ENCODE data around the gene DVL1. TPM values are rescaled to one million over a fixed set of nuclear protein-coding genes. Genes with fewer than 3 reads are reported as not detected.

The DVL1 gene
- total RNA-seq, 2 experiments from 2014 or later: 37.6 to 38.6 TPM

DNA sequence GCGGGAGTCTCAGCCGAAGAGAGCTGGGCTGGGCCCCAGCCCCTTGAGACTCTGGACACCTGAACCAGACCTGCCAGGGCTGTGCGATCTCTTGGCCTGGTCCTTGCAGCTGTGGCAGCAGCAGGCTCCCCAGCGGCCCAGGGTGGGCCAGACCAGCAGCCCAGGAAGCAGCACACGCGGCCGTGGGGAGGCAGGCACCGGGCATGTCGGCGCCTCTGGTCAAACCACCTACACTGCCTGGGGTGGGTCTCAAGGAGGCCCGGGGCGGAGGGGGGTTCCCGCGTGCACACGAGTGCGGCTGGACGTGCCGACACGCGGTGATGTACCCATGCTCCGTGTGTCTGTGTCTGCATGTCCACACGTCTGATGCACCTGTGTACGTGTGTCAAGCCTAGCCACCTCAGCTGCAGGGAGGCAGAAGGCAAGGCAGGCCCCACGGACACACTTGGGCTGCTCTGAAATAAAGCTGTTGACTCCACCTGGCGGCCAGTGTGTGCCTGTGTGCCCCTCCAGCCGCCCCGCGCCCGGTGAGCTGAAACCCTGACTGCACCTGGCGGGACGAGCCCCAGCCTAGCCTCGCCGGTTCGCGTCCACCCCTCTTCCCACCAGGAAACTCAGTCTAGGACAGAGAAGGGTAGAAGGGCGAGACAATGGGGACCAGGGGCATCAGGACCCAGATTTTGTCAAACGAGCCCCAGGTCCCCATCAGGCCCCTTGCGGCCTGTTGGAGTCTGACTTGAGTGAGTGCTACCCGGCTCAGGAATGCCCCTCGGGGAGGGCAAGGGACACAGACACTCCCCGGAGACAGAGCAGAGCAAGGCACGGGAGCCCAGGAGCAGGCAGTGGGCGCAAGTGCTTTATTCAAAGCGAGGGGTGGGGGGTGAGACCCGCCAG lies 57.4 kb downstream of the DVL1 start:
- intact Hi-C loops (cut with micrococcal nuclease): loop anchor here (2.0 kb wide), 1 partner anchor 169 kb away; no protein-coding TSS in a partner anchor

DNA sequence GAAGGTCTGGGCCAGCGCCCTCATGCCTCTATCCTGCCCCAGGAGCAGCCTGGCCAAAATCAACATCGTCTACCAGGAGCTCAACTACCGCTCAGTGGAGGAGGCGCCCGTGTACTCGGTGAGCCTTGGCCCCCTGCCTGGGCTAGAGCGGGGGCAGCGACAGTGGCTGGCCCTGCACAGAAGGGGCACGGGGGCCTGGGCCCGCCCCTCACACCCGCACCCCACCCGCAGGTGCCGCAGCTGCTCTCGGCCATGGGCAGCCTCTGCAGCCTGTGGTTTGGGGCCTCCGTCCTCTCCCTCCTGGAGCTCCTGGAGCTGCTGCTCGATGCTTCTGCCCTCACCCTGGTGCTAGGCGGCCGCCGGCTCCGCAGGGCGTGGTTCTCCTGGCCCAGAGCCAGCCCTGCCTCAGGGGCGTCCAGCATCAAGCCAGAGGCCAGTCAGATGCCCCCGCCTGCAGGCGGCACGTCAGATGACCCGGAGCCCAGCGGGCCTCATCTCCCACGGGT lies 58.1 kb downstream of the DVL1 start:
- Mint-ChIP-seq H3K4me3 (no peak overlapping the region), H3K27ac (no peak overlapping the region), H3K4me1 (ENCODE audit: low read depth) (peaks cover 4% of the 10 kb centered on the region), H3K27me3 (no peaks in the 10 kb centered on the region), H3K36me3 (no peaks in the 10 kb centered on the region), H3K9me3 (no peaks in the 10 kb centered on the region)
- POLR2A ChIA-PET: no interaction called here
- CTCF ChIA-PET: interaction anchor here (1.0 to 2.8 kb wide), 10 partner anchors 81 to 305 kb away, joined by 3 to 74 read pairs (median 6); partner anchors contain the start of gene AURKAIP1
- DNase-seq: no peak
- intact Hi-C loops (cut with micrococcal nuclease): loop anchor here (2.0 kb wide), 1 partner anchor 168 kb away; no protein-coding TSS in a partner anchor

More for the DNA sequence above, 57.4 kb downstream of the DVL1 start:
- DNase-seq: peak; percentile 75
- Mint-ChIP-seq H3K9me3 (no peaks in the 10 kb centered on the region), H3K27ac (no peak overlapping the region), H3K27me3 (no peaks in the 10 kb centered on the region), H3K4me1 (ENCODE audit: low read depth) (peaks cover 4% of the 10 kb centered on the region), H3K36me3 (no peaks in the 10 kb centered on the region), H3K4me3 (no peak overlapping the region)
- ChIA-PET CTCF (interaction anchor here (1.0 to 2.8 kb wide), 7 partner anchors 81 to 259 kb away, joined by 3 to 74 read pairs (median 6); partner anchors contain the start of gene AURKAIP1), POLR2A (no interaction called here)

DNA sequence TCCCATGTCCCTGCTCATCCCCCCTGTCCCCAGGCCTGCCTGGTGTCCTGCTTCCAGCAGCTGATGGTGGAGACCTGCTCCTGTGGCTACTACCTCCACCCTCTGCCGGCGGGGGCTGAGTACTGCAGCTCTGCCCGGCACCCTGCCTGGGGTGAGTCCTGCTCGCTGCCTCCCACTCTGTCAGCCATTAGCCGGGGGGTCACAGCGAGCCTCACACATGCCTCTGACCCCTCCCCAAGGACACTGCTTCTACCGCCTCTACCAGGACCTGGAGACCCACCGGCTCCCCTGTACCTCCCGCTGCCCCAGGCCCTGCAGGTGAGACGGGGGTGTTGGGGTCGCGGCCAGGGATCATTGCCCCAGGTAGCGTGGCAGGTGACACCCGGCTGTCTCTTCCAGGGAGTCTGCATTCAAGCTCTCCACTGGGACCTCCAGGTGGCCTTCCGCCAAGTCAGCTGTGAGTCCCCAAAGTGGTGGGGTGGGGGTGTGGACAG lies 58.9 kb downstream of the DVL1 start:
- peaks cover 4% of the 10 kb centered on the region for H3K4me1 Mint-ChIP-seq (ENCODE audit: low read depth)
- H3K36me3 Mint-ChIP-seq: no peaks in the 10 kb centered on the region
- intact Hi-C loops (cut with micrococcal nuclease): loop anchor here (2.0 kb wide), 1 partner anchor 167 kb away; no protein-coding TSS in a partner anchor
- no peaks in the 10 kb centered on the region for H3K27me3 Mint-ChIP-seq
- ChIA-PET POLR2A (no interaction called here), CTCF (interaction anchor here (0.9 to 2.8 kb wide), 8 partner anchors 15 to 308 kb away, joined by 3 to 74 read pairs (median 4); partner anchors contain the start of genes AURKAIP1 and PERM1)
- H3K4me3 Mint-ChIP-seq: no peak overlapping the region
- H3K27ac Mint-ChIP-seq: no peak overlapping the region
- H3K9me3 Mint-ChIP-seq: no peaks in the 10 kb centered on the region
- DNase-seq: peak; percentile 71

DNA sequence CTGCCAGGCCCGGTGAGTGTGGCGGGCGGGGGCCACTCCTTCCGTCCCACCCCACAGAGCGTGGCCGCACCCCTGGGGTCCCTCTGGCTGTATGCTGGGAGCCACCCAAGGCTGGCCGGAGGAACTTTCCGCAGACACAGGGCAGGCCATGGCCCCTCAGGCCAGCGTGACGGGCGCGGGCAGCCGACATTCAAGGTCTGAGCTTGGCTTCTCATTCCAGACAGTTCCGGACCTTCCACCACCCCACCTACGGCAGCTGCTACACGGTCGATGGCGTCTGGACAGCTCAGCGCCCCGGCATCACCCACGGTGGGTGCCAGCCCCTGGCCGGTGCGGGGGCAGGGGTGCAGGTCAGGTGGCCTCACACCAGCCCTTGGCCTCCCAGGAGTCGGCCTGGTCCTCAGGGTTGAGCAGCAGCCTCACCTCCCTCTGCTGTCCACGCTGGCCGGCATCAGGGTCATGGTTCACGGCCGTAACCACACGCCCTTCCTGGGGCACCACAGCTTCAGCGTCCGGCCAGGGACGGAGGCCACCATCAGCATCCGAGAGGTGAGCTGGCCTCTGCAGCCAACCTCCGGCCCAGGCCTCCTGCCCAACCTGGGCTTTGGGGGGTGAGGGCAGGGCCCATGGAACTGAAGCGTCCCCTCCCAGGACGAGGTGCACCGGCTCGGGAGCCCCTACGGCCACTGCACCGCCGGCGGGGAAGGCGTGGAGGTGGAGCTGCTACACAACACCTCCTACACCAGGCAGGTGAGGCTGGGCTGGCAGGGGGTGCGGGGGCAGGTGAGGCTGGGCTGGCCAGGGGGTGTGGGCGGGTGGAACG lies 61.7 kb downstream of the DVL1 start:
- H3K27ac Mint-ChIP-seq: no peak overlapping the region
- H3K27me3 Mint-ChIP-seq: no peaks in the 10 kb centered on the region
- ChIA-PET CTCF (interaction anchor here (3.1 kb wide), 1 partner anchor 165 kb away, joined by 9 read pairs; no protein-coding TSS in a partner anchor), POLR2A (no interaction called here)
- no peak for DNase-seq
- H3K4me3 Mint-ChIP-seq: no peak overlapping the region
- intact Hi-C loops (cut with micrococcal nuclease): no loop called here
- H3K36me3 Mint-ChIP-seq: no peaks in the 10 kb centered on the region
- peaks cover 6% of the 10 kb centered on the region for H3K4me1 Mint-ChIP-seq (ENCODE audit: low read depth)
- H3K9me3 Mint-ChIP-seq: no peaks in the 10 kb centered on the region

DNA sequence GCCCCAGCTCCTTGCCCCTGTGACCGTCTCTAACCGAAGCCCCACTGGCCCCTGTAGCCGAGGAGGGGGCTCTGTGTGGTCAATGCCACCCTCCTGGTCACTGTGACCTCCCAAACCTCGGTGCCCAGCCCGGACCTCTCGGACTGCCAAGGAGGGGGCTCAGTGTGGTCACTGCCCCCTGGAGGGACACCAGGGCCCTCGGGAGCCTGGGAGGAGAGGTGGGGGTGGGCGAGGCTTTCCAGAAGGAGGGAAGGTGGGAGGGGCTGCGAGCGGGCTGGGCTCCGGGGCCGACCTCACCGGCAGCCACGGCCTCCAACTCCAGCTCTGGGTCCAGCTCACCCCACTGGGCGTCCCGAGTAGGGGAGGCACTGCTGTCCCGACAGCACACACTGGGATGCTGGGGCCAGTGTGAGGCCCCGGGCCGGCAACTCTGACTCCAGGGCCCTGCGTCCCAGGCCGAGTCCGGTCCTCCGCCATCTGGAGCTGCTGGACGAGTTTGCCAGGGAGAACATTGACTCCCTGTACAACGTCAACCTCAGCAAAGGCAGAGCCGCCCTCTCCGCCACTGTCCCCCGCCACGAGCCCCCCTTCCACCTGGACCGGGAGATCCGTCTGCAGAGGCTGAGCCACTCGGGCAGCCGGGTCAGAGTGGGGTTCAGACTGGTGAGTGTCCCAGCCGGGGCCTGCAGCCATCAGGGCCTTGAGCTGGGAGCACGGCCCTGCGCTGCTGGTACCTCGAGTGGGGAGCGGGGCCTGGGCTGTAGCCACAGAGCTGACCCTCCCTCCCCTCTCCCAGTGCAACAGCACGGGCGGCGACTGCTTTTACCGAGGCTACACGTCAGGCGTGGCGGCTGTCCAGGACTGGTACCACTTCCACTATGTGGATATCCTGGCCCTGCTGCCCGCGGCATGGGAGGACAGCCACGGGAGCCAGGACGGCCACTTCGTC lies 62.6 kb downstream of the DVL1 start:
- H3K36me3 Mint-ChIP-seq: no peaks in the 10 kb centered on the region
- ChIA-PET POLR2A (no interaction called here), CTCF (interaction anchor here (3.1 kb wide), 1 partner anchor 164 kb away, joined by 9 read pairs; no protein-coding TSS in a partner anchor)
- H3K9me3 Mint-ChIP-seq: no peaks in the 10 kb centered on the region
- no peak overlapping the region for H3K4me3 Mint-ChIP-seq
- no peaks in the 10 kb centered on the region for H3K27me3 Mint-ChIP-seq
- no peak overlapping the region for H3K27ac Mint-ChIP-seq
- no peak for DNase-seq
- intact Hi-C loops (cut with micrococcal nuclease): no loop called here
- peaks cover 3% of the 10 kb centered on the region for H3K4me1 Mint-ChIP-seq (ENCODE audit: low read depth)

DNA sequence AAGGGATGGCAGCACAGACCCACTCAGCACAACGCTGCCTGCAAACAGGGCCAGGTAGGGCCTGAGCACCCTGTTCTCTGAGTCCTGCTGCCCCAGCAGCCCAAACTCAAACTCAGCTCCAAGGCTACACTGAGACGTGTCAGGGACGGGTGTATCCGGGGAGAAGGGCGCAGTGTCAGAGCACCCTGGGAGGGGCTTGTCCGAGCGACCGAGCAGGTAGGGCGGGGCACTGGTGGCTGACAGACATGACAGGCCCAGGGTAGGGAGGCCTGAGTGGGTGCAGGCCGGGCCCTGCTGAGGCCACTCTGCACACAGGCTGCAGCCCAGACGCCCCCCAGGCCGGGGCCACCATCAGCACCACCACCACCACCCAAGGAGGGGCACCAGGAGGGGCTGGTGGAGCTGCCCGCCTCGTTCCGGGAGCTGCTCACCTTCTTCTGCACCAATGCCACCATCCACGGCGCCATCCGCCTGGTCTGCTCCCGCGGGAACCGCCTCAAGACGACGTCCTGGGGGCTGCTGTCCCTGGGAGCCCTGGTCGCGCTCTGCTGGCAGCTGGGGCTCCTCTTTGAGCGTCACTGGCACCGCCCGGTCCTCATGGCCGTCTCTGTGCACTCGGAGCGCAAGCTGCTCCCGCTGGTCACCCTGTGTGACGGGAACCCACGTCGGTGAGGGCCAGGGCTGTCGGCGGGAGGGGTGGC lies 63.5 kb downstream of the DVL1 start:
- Mint-ChIP-seq H3K9me3 (no peaks in the 10 kb centered on the region), H3K36me3 (no peaks in the 10 kb centered on the region), H3K27ac (no peak overlapping the region), H3K27me3 (no peaks in the 10 kb centered on the region), H3K4me3 (no peak overlapping the region), H3K4me1 (ENCODE audit: low read depth) (peaks cover 3% of the 10 kb centered on the region)
- DNase-seq: no peak
- intact Hi-C loops (cut with micrococcal nuclease): no loop called here
- POLR2A ChIA-PET: no interaction called here
- CTCF ChIA-PET: interaction anchor here (3.1 kb wide), 1 partner anchor 163 kb away, joined by 9 read pairs; no protein-coding TSS in a partner anchor

Small RNA genes lying within 50 kb of the gene (microRNA-seq; reads per million reads assigned to microRNA genes)
- gene MIR6726 (ENCODE audit: borderline microRNAs expressed, borderline number of aligned reads, borderline replicate concordance): 3.5 reads per million
- gene MIR6727 (ENCODE audit: borderline microRNAs expressed, borderline number of aligned reads, borderline replicate concordance): 1.6 reads per million
- gene MIR6808 (ENCODE audit: borderline microRNAs expressed, borderline number of aligned reads, borderline replicate concordance): not detected

Other genes starting within 250 kb of the DVL1 start
- gene C1orf159, start 233.3 kb downstream of the DVL1 start, total RNA-seq: 10 to 100 TPM; 19.5 to 20.5 TPM
- not detected for gene TTLL10, start 175.5 kb downstream of the DVL1 start, total RNA-seq
- gene TNFRSF18, start 142.8 kb downstream of the DVL1 start, total RNA-seq: 100 to 1,000 TPM; 375 to 387 TPM
- 1,000 to 10,000 TPM; 1,003 to 1,005 TPM for gene TNFRSF4, start 135.3 kb downstream of the DVL1 start, total RNA-seq
- 100 to 1,000 TPM; 302 to 305 TPM for gene SDF4, start 117.4 kb downstream of the DVL1 start, total RNA-seq
- gene B3GALT6, start 117.2 kb downstream of the DVL1 start, total RNA-seq: 10 to 100 TPM; 14.6 to 15.5 TPM
- 1 to 10 TPM; 3.8 to 4.2 TPM for gene C1QTNF12, start 102.7 kb downstream of the DVL1 start, total RNA-seq
- 10 to 100 TPM; 58.7 to 61.6 TPM for gene UBE2J2, start 75.6 kb downstream of the DVL1 start, total RNA-seq
- gene SCNN1D, start 69.0 kb downstream of the DVL1 start, total RNA-seq: 1 to 10 TPM; 4.9 to 7.2 TPM
- 10 to 100 TPM; 31.8 to 32.0 TPM for gene ACAP3, start 41.5 kb downstream of the DVL1 start, total RNA-seq
- gene PUSL1, start 40.8 kb downstream of the DVL1 start, total RNA-seq: 10 to 100 TPM; 19.7 to 23.1 TPM
- 100 to 1,000 TPM; 107 to 120 TPM for gene INTS11, start 24.8 kb downstream of the DVL1 start, total RNA-seq
- gene CPTP, start 24.6 kb downstream of the DVL1 start, total RNA-seq: 10 to 100 TPM; 12.1 to 13.1 TPM
- gene TAS1R3, start 18.1 kb downstream of the DVL1 start, total RNA-seq: under 1 TPM in 1 of 2 experiments, not detected in 1; 0.10 TPM
- gene MXRA8, start 9.1 kb upstream of the DVL1 start, total RNA-seq: under 1 TPM in 1 of 2 experiments, not detected in 1; 0.19 TPM
- gene AURKAIP1, start 25.8 kb upstream of the DVL1 start, total RNA-seq: 100 to 1,000 TPM; 124 to 131 TPM
- gene CCNL2, start 49.9 kb upstream of the DVL1 start, total RNA-seq: 100 to 1,000 TPM in 1 of 2 experiments, 10 to 100 TPM in 1; 96.0 to 108 TPM
- 100 to 1,000 TPM; 122 to 123 TPM for gene MRPL20, start 57.9 kb upstream of the DVL1 start, total RNA-seq
- not detected for gene ANKRD65, start 71.9 kb upstream of the DVL1 start, total RNA-seq
- gene VWA1, start 86.3 kb upstream of the DVL1 start, total RNA-seq: under 1 TPM; 0.69 to 0.92 TPM
- gene ATAD3C, start 100.3 kb upstream of the DVL1 start, total RNA-seq: 1 to 10 TPM; 1.2 to 1.7 TPM
- gene ATAD3B, start 122.3 kb upstream of the DVL1 start, total RNA-seq: 10 to 100 TPM; 35.4 to 36.3 TPM
- gene ATAD3A, start 162.7 kb upstream of the DVL1 start, total RNA-seq: 10 to 100 TPM; 45.7 to 46.7 TPM
- gene TMEM240, start 191.2 kb upstream of the DVL1 start, total RNA-seq: under 1 TPM in 1 of 2 experiments, not detected in 1; 0.29 TPM
- 100 to 1,000 TPM; 106 to 107 TPM for gene SSU72, start 225.4 kb upstream of the DVL1 start, total RNA-seq